Smooth muscle cell (in vitro differentiated cells): ENCODE data around the gene PCDHA9. TPM values are rescaled to one million over a fixed set of nuclear protein-coding genes. Genes with fewer than 3 reads are reported as not detected.

Experiments
- DNase-seq: peaks from one replicate; lab custom pipeline; 2025; ENCODE audit not compliant: unreplicated experiment; lab: John Stamatoyannopoulos, UW
- H2AFZ ChIP-seq: fragments of 200-600 bp; sonication (generic); 2 replicates; pipeline ENCODE4 v1.6.0; 2016; ENCODE audit warnings: antibody characterized with exemption, low read depth, mild to moderate bottlenecking
- H3F3A ChIP-seq: fragments of 200-600 bp; sonication (generic); 2 replicates; pipeline ENCODE4 v1.6.0; 2017; ENCODE audit warnings: antibody characterized with exemption, low read depth
- H3K27ac ChIP-seq: fragments of 200-600 bp; sonication (generic); 2 replicates; pipeline ENCODE4 v1.5.1; 2016; ENCODE audit warnings: low read depth, mild to moderate bottlenecking
- H3K27me3 ChIP-seq: fragments of 200-600 bp; sonication (generic); 2 replicates; pipeline ENCODE4 v1.6.1; 2016; ENCODE audit warnings: low read depth, mild to moderate bottlenecking
- H3K36me3 ChIP-seq: fragments of 200-600 bp; sonication (generic); 2 replicates; pipeline ENCODE4 v1.5.1; 2016; ENCODE audit warnings: low read depth
- H3K4me1 ChIP-seq: fragments of 200-600 bp; sonication (generic); 2 replicates; pipeline ENCODE4 v1.5.1; 2016; ENCODE audit warnings: low read depth
- H3K4me2 ChIP-seq: fragments of 200-600 bp; sonication (generic); 2 replicates; pipeline ENCODE4 v1.6.0; 2016; ENCODE audit warnings: mild to moderate bottlenecking
- H3K4me3 ChIP-seq: fragments of 200-600 bp; sonication (generic); 2 replicates; pipeline ENCODE4 v1.5.1; 2016; ENCODE audit warnings: mild to moderate bottlenecking
- H3K79me2 ChIP-seq: fragments of 200-600 bp; sonication (generic); 2 replicates; pipeline ENCODE4 v1.6.0; 2016; ENCODE audit warnings: low read depth, mild to moderate bottlenecking
- H3K9ac ChIP-seq: fragments of 200-600 bp; sonication (generic); 2 replicates; pipeline ENCODE4 v1.6.0; 2016; ENCODE audit warnings: low read depth
- H3K9me3 ChIP-seq: fragments of 200-600 bp; sonication (generic); replicated peaks from 2 replicates; pipeline ENCODE4 v1.5.1; 2016; ENCODE audit warnings: low read depth
- H4K20me1 ChIP-seq: fragments of 200-600 bp; sonication (generic); 2 replicates; pipeline ENCODE4 v1.6.0; 2016; ENCODE audit warnings: low read depth
- WGBS: methylation state at CpG from one replicate; pipeline ENCODE4 v1.1.7; 2016; ENCODE audit warnings: low lambda C conversion rate; 5-methylcytosine and 5-hydroxymethylcytosine counted together
- polyA plus RNA-seq: library from polyadenylated mRNA; unstranded; fragments of >200 nt; fragmentation: Nextera tagmentation; extraction: Ambion mirVana; gene quantifications from 2 replicates; pipeline ENCODE4 v1.2.1, GENCODE V29; 2016
- total RNA-seq: library from RNA; depleted of rRNA; stranded (reverse); fragments of >200 nt; gene quantifications from 2 replicates; pipeline ENCODE4 v1.2.3, GENCODE V29; 2014
- TF ChIP-seq, protein P1 (sequence below): fragments of 200-600 bp; sonication (generic); IDR thresholded peaks from 2 replicates; pipeline ENCODE4 v1.5.1; 2017; ENCODE audit warnings: borderline replicate concordance, mild to moderate bottlenecking, antibody characterized with exemption; ENCODE audit not compliant: insufficient read depth, poor library complexity, severe bottlenecking

The PCDHA9 gene
- total and polyA plus RNA-seq, 2 experiments from 2014 or later = 0.27 to 1.7 TPM

DNA sequence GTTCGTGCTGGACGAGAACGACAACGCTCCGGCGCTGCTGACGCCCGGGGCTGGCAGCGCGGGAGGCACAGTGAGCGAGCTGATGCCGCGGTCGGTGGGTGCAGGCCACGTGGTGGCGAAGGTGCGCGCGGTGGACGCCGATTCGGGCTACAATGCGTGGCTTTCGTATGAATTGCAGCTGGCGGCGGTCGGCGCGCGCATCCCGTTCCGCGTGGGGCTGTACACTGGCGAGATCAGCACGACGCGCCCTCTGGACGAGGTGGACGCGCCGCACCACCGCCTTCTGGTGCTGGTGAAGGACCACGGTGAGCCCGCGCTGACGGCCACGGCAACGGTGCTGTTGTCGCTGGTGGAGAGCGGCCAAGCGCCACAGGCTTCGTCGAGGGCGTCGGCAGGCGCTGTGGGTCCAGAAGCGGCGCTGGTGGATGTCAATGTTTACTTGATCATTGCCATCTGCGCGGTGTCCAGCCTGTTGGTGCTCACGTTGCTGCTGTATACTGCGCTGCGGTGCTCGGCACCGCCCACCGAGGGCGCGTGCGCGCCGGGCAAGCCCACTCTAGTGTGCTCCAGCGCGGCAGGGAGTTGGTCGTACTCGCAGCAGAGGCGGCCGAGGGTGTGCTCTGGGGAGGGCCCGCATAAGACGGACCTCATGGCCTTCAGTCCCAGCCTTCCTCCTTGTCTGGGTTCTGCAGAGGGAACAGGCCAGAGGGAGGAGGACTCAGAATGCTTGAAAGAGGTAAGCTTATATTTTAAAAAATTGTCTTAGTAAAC is 35.9 kb downstream of the PCDHA9 start:
- DNase-seq = no peak
- Histone ChIP-seq H3K4me1 (no peaks in the 10 kb centered on the region), H3K27ac (no peak overlapping the region), H3K27me3 (no peaks in the 10 kb centered on the region), H3K4me3 (no peak overlapping the region), H3K9me3 (no peaks in the 10 kb centered on the region), H2AFZ (no peak overlapping the region), H3K9ac (no peak overlapping the region), H4K20me1 (no peaks in the 10 kb centered on the region), H3F3A (no peaks in the 10 kb centered on the region), H3K79me2 (peaks cover 6% of the 10 kb centered on the region), H3K36me3 (no peaks in the 10 kb centered on the region), H3K4me2 (no peak overlapping the region)
- TF ChIP-seq, protein P1, sequence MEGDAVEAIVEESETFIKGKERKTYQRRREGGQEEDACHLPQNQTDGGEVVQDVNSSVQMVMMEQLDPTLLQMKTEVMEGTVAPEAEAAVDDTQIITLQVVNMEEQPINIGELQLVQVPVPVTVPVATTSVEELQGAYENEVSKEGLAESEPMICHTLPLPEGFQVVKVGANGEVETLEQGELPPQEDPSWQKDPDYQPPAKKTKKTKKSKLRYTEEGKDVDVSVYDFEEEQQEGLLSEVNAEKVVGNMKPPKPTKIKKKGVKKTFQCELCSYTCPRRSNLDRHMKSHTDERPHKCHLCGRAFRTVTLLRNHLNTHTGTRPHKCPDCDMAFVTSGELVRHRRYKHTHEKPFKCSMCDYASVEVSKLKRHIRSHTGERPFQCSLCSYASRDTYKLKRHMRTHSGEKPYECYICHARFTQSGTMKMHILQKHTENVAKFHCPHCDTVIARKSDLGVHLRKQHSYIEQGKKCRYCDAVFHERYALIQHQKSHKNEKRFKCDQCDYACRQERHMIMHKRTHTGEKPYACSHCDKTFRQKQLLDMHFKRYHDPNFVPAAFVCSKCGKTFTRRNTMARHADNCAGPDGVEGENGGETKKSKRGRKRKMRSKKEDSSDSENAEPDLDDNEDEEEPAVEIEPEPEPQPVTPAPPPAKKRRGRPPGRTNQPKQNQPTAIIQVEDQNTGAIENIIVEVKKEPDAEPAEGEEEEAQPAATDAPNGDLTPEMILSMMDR = no peak
- 97% methylated on average over 63 of the region's 79 CpGs for WGBS

Other genes starting within 250 kb of the PCDHA9 start
- 0.54 TPM in 1 of 2 replicates, not detected in the other for gene CD14, start 215.2 kb upstream of the PCDHA9 start, total RNA-seq
- 0.09 and 0.69 TPM in 2 replicates for gene CD14, start 215.2 kb upstream of the PCDHA9 start, polyA plus RNA-seq
- 3.3 and 11.4 TPM in 2 replicates for gene TMCO6, start 208.9 kb upstream of the PCDHA9 start, total RNA-seq
- 4.4 and 5.9 TPM in 2 replicates for gene TMCO6, start 208.9 kb upstream of the PCDHA9 start, polyA plus RNA-seq
- 24.3 and 63.0 TPM in 2 replicates for gene NDUFA2, start 200.8 kb upstream of the PCDHA9 start, total RNA-seq
- gene NDUFA2, start 200.8 kb upstream of the PCDHA9 start, polyA plus RNA-seq = 120 and 126 TPM in 2 replicates
- gene IK, start 200.6 kb upstream of the PCDHA9 start, total RNA-seq = 85.1 and 87.5 TPM in 2 replicates
- 77.6 and 79.3 TPM in 2 replicates for gene IK, start 200.6 kb upstream of the PCDHA9 start, polyA plus RNA-seq
- 11.2 and 14.2 TPM in 2 replicates for gene WDR55, start 183.5 kb upstream of the PCDHA9 start, total RNA-seq
- gene WDR55, start 183.5 kb upstream of the PCDHA9 start, polyA plus RNA-seq = 20.6 and 23.6 TPM in 2 replicates
- gene DND1, start 174.8 kb upstream of the PCDHA9 start, total RNA-seq = 0.27 and 2.2 TPM in 2 replicates
- gene DND1, start 174.8 kb upstream of the PCDHA9 start, polyA plus RNA-seq = 0.31 and 0.64 TPM in 2 replicates
- gene HARS1, start 157.0 kb upstream of the PCDHA9 start, total RNA-seq = 29.4 and 54.5 TPM in 2 replicates
- 72.1 and 83.8 TPM in 2 replicates for gene HARS1, start 157.0 kb upstream of the PCDHA9 start, polyA plus RNA-seq
- 15.3 and 19.3 TPM in 2 replicates for gene HARS2, start 156.9 kb upstream of the PCDHA9 start, total RNA-seq
- gene HARS2, start 156.9 kb upstream of the PCDHA9 start, polyA plus RNA-seq = 24.3 and 25.7 TPM in 2 replicates
- 32.9 and 39.7 TPM in 2 replicates for gene ZMAT2, start 147.9 kb upstream of the PCDHA9 start, total RNA-seq
- gene ZMAT2, start 147.9 kb upstream of the PCDHA9 start, polyA plus RNA-seq = 34.6 and 37.2 TPM in 2 replicates
- gene PCDHA1, start 62.2 kb upstream of the PCDHA9 start, total RNA-seq = 0.04 TPM in 1 of 2 replicates, not detected in the other
- not detected in 2 replicates for gene PCDHA1, start 62.2 kb upstream of the PCDHA9 start, polyA plus RNA-seq
- 3.0 and 4.7 TPM in 2 replicates for gene PCDHA2, start 53.5 kb upstream of the PCDHA9 start, total RNA-seq
- gene PCDHA2, start 53.5 kb upstream of the PCDHA9 start, polyA plus RNA-seq = 2.5 and 2.7 TPM in 2 replicates
- gene PCDHA3, start 47.3 kb upstream of the PCDHA9 start, total RNA-seq = 3.2 and 3.9 TPM in 2 replicates
- 0.47 and 0.89 TPM in 2 replicates for gene PCDHA3, start 47.3 kb upstream of the PCDHA9 start, polyA plus RNA-seq
- gene PCDHA4, start 41.3 kb upstream of the PCDHA9 start, total RNA-seq = 7.1 and 10.8 TPM in 2 replicates
- 4.1 and 5.0 TPM in 2 replicates for gene PCDHA4, start 41.3 kb upstream of the PCDHA9 start, polyA plus RNA-seq
- 0.31 and 1.7 TPM in 2 replicates for gene PCDHA5, start 26.8 kb upstream of the PCDHA9 start, total RNA-seq
- 0.05 and 0.14 TPM in 2 replicates for gene PCDHA5, start 26.8 kb upstream of the PCDHA9 start, polyA plus RNA-seq
- gene PCDHA6, start 20.4 kb upstream of the PCDHA9 start, total RNA-seq = 1.2 and 2.4 TPM in 2 replicates
- 0.17 and 0.22 TPM in 2 replicates for gene PCDHA6, start 20.4 kb upstream of the PCDHA9 start, polyA plus RNA-seq
- 2.4 and 3.1 TPM in 2 replicates for gene PCDHA7, start 14.1 kb upstream of the PCDHA9 start, total RNA-seq
- gene PCDHA7, start 14.1 kb upstream of the PCDHA9 start, polyA plus RNA-seq = 0.37 and 1.0 TPM in 2 replicates
- 0.40 and 0.94 TPM in 2 replicates for gene PCDHA8, start 7.2 kb upstream of the PCDHA9 start, total RNA-seq
- 0.40 and 0.45 TPM in 2 replicates for gene PCDHA8, start 7.2 kb upstream of the PCDHA9 start, polyA plus RNA-seq
- gene PCDHA10, start 7.5 kb downstream of the PCDHA9 start, total RNA-seq = 16.1 and 19.6 TPM in 2 replicates
- gene PCDHA10, start 7.5 kb downstream of the PCDHA9 start, polyA plus RNA-seq = 9.0 and 10.1 TPM in 2 replicates
- 2.1 and 3.8 TPM in 2 replicates for gene PCDHA11, start 20.6 kb downstream of the PCDHA9 start, total RNA-seq
- gene PCDHA11, start 20.6 kb downstream of the PCDHA9 start, polyA plus RNA-seq = 1.6 and 3.0 TPM in 2 replicates
- 7.3 and 9.6 TPM in 2 replicates for gene PCDHA12, start 26.9 kb downstream of the PCDHA9 start, total RNA-seq
- 2.2 and 2.9 TPM in 2 replicates for gene PCDHA12, start 26.9 kb downstream of the PCDHA9 start, polyA plus RNA-seq
- gene PCDHA13, start 33.7 kb downstream of the PCDHA9 start, total RNA-seq = 0.99 and 2.5 TPM in 2 replicates
- 0.30 and 1.3 TPM in 2 replicates for gene PCDHA13, start 33.7 kb downstream of the PCDHA9 start, polyA plus RNA-seq
- gene PCDHAC1, start 77.9 kb downstream of the PCDHA9 start, total RNA-seq = 5.6 and 9.3 TPM in 2 replicates
- 0.13 and 0.97 TPM in 2 replicates for gene PCDHAC1, start 77.9 kb downstream of the PCDHA9 start, polyA plus RNA-seq
- 5.2 and 7.4 TPM in 2 replicates for gene PCDHAC2, start 118.1 kb downstream of the PCDHA9 start, total RNA-seq
- 3.5 and 4.7 TPM in 2 replicates for gene PCDHAC2, start 118.1 kb downstream of the PCDHA9 start, polyA plus RNA-seq
- gene PCDHB1, start 203.0 kb downstream of the PCDHA9 start, total RNA-seq = 0.04 and 0.22 TPM in 2 replicates
- not detected in 2 replicates for gene PCDHB1, start 203.0 kb downstream of the PCDHA9 start, polyA plus RNA-seq
- 25.8 and 37.9 TPM in 2 replicates for gene PCDHB2, start 246.2 kb downstream of the PCDHA9 start, total RNA-seq
- 32.8 and 41.6 TPM in 2 replicates for gene PCDHB2, start 246.2 kb downstream of the PCDHA9 start, polyA plus RNA-seq